Measurements from ENCODE around the gene EPAS1. TPM values are rescaled to one million over a fixed set of nuclear protein-coding genes. Genes with fewer than 3 reads are reported as not detected.
A peak's percentile ranks its signal among the peaks of the same experiment; 100 is the strongest.

Gene EPAS1
- total and polyA plus RNA-seq, 9 of the 15 experiments (the other 6 are each of a cell fraction or from before 2014, with no cell fraction given): 0.25 to 11.2 (median 4.1) TPM

GRCh38 chr2:46376586-46376985, 79.4 kb downstream of the EPAS1 start:
- H3K4me2 ChIP-seq (ENCODE audit: insufficient read depth, low read length): no peak overlapping the region
- no peak for FAIRE-seq
- 0 out of 2 replicates have a peak, but pooled peaks cover 4% of the 10 kb centered on the region for H4K20me1 ChIP-seq (replicated peaks; ENCODE audit: control insufficient read depth, insufficient read depth, low read length)
- no TSS peak for BruUV-seq (replicated peaks)
- peaks cover 0 to 9% of the 10 kb centered on the region in 2 experiments; a peak in 2 of 5 replicates for H3K4me1 ChIP-seq (replicated peaks in 1 of 2; ENCODE audit: control insufficient read depth in 2 of 2, insufficient read depth in 2 of 2, low read length in 2 of 2)
- POLR2A ChIA-PET: interaction anchor here (0.6 kb wide), 1 partner anchor 29 kb away, joined by 3 read pairs; no protein-coding TSS in a partner anchor
- no peak for DNase-seq (ENCODE audit: extremely low read depth in 1 of 4, low spot score in 3 of 4)
- TF ChIP-seq CXXC5 (CRISPR knock-in tag; IDR thresholded peaks at IDR 0.05): no peak
- no peak for TF ChIP-seq LEF1 (IDR thresholded peaks at IDR 0.05)
- TF ChIP-seq FOXK2 (conservative IDR thresholded peaks at IDR 0.05 in 1 of 2, IDR thresholded peaks at IDR 0.05 in 1 of 2; ENCODE audit: low read depth in 2 of 2): no peak
- TF ChIP-seq PURB (CRISPR knock-in tag; IDR thresholded peaks at IDR 0.05; ENCODE audit: low read depth): no peak
- TF ChIP-seq POLR2H (tag; IDR thresholded peaks at IDR 0.05; ENCODE audit: low read depth): no peak
- no peak for TF ChIP-seq ZNF354B (CRISPR knock-in tag; IDR thresholded peaks at IDR 0.05)
- no peak for TF ChIP-seq SRSF9 (IDR thresholded peaks at IDR 0.05; ENCODE audit: borderline replicate concordance, low read depth, low read length)
- no peak for TF ChIP-seq TCF7L2 (IDR thresholded peaks at IDR 0.05; ENCODE audit: low read depth, low read length)
- TF ChIP-seq ZMIZ1 (IDR thresholded peaks at IDR 0.05; ENCODE audit: low read depth in 2 of 2, low read length in 2 of 2): no peak
- no peak for TF ChIP-seq BCL6 (CRISPR knock-in tag; IDR thresholded peaks at IDR 0.05)
- no peak for TF ChIP-seq SMAD3 (CRISPR knock-in tag; conservative IDR thresholded peaks at IDR 0.05)
- no peak for TF ChIP-seq KLF1 (tag; IDR thresholded peaks at IDR 0.05)
- TF ChIP-seq TOE1 (IDR thresholded peaks at IDR 0.05; ENCODE audit: borderline replicate concordance): no peak
- no peak for TF ChIP-seq TOE1 (CRISPR knock-in tag; IDR thresholded peaks at IDR 0.05; ENCODE audit: borderline replicate concordance, low read depth)
- in situ Hi-C loops (cut with MboI) (loop anchor here (10.0 kb wide), 1 partner anchor 362 kb away; no protein-coding TSS in a partner anchor), intact Hi-C loops (cut with micrococcal nuclease) (no loop called here)
- peaks cover 9% of the 10 kb centered on the region; the same call in 1 of the 3 replicates for H3K36me3 ChIP-seq (ENCODE audit: control insufficient read depth, insufficient read depth, low read length)
- H3K27ac ChIP-seq (ENCODE audit: extremely low read depth, low read depth, low read length): no peak overlapping the region
- CTCF ChIA-PET (ENCODE audit: low intra/inter-chr PET ratio): no interaction called here
- peak; percentile 10; the same call in 1 of the 3 replicates for ATAC-seq
- no peaks in the 10 kb centered on the region for H3K79me2 ChIP-seq (ENCODE audit: control insufficient read depth, insufficient read depth, low read length)
- H3K9me1 ChIP-seq (ENCODE audit: control insufficient read depth, insufficient read depth, low read length): no peaks in the 10 kb centered on the region
- no peak overlapping the region for H3K9ac ChIP-seq (ENCODE audit: insufficient read depth in 1 of 2, low read depth in 2 of 2, low read length in 2 of 2)
- H3K4me3 ChIP-seq: no peak overlapping the region
- H2AFZ ChIP-seq (ENCODE audit: low read depth, low read length): no peak overlapping the region
- no peaks in the 10 kb centered on the region for H3K27me3 ChIP-seq (ENCODE audit: control insufficient read depth in 2 of 2, insufficient read depth in 2 of 2, low read length in 2 of 2)
- 56% methylated on average over 7 of the region's 7 CpGs for WGBS (ENCODE audit: insufficient coverage, low coverage, missing lambda C conversion rate)
- no peaks in the 10 kb centered on the region for H3K9me3 ChIP-seq (replicated peaks; ENCODE audit: control insufficient read depth, insufficient read depth, low read depth, low read length)
